ENCODE results near the gene VPS13D. TPM values are rescaled to one million over a fixed set of nuclear protein-coding genes. Genes with fewer than 3 reads are reported as not detected.

The VPS13D gene
- total RNA-seq, 1 donor: 37.5 TPM

DNA sequence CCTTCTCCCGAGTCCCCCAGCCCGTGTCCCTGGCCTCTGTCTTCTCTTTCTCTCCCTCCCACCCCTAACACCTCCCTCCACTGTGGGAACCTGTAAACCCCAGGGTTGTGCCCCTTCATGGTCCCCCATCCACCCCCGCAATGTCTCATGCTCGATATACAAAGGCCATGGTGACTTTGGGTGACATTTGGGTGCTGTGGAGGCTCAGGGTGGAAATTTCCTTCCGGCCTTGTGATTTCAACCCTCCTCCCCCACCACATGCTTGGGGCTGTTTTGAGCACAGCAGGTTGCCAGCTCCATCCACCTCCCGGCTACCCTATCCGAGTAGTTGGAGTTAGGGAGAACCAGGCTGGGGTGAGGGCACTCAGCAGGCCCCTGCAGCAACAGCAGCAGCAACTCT lies 25.7 kb upstream of the VPS13D start:
- TF ChIP-seq, protein P1, sequence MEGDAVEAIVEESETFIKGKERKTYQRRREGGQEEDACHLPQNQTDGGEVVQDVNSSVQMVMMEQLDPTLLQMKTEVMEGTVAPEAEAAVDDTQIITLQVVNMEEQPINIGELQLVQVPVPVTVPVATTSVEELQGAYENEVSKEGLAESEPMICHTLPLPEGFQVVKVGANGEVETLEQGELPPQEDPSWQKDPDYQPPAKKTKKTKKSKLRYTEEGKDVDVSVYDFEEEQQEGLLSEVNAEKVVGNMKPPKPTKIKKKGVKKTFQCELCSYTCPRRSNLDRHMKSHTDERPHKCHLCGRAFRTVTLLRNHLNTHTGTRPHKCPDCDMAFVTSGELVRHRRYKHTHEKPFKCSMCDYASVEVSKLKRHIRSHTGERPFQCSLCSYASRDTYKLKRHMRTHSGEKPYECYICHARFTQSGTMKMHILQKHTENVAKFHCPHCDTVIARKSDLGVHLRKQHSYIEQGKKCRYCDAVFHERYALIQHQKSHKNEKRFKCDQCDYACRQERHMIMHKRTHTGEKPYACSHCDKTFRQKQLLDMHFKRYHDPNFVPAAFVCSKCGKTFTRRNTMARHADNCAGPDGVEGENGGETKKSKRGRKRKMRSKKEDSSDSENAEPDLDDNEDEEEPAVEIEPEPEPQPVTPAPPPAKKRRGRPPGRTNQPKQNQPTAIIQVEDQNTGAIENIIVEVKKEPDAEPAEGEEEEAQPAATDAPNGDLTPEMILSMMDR (IDR thresholded peaks at IDR 0.05; ENCODE audit: insufficient read depth, low read length): no peak
- H3K4me3 ChIP-seq (ENCODE audit: low read depth, low read length): no peak overlapping the region
- DNase-seq (ENCODE audit: low read depth): no peak

DNA sequence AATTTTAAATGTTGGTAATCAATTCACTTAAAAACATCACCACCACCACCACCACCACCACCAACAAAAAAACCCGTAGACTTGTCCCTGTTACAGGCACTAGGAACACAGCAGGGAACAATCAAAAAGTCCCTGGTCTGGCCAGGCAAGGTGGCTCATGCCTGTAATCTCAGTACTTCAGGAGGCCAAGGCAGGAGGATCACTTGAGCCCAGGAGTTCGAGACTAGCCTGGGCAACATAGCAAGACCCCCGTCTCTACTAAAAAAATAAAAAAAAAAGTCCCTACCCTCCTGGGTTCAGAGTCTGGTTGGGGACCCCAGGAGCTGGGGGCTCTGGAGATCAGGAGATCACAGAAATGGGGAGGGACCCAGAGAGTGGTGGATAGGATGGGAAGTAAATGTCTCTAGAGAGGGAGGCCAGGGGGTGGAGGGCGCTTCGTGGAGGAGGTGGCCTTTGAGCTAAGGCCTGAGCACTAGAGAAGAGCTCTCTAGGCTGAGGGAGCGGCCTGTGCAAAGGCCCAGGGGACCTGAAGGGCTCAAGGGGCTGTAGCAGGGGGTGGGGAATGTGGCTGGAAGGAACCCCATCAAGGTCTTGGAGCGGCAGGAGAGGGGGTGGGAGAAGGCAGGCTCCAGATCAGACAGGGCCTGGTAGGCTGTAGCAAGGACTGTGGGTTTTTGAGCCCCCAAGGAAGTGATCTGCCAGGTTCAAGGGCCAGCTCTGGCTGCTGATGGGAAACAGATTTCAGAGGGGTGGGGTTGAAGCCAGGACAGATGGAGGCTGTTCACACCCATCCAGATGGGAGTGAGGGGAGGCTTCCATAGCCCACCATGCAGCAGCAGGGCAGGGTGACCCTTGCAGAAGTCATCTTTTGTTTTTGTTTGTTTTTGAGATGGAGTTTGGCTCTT lies 24.8 kb upstream of the VPS13D start:
- TF ChIP-seq, protein P1 (IDR thresholded peaks at IDR 0.05; ENCODE audit: insufficient read depth, low read length): no peak
- DNase-seq (ENCODE audit: low read depth): no peak

DNA sequence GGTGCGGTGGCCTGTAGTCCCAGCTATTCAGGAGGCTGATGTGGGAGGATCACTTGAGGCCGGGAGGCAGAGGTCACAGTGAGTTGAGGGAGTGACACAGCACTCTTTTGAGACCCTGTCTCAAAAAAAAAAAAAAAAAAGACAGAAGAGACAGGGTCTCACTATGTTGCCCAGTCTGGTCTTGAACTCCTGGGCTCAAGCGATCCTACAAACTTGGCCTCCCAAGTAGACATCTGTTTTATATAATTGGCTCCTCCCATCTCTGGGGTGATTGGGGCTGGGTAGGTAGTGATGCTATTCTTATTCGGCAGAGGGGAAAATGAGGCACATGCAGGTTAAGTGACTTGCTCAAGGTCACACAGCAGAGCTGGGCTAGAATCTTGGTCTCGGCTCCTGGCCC lies 23.6 kb upstream of the VPS13D start:
- no peak for DNase-seq (ENCODE audit: low read depth)
- no peak overlapping the region for H3K4me3 ChIP-seq (ENCODE audit: low read depth, low read length)
- TF ChIP-seq, protein P1 (IDR thresholded peaks at IDR 0.05; ENCODE audit: insufficient read depth, low read length): no peak

More for the DNA sequence above, 24.8 kb upstream of the VPS13D start:
- no peak overlapping the region for H3K4me3 ChIP-seq (ENCODE audit: low read depth, low read length)

DNA sequence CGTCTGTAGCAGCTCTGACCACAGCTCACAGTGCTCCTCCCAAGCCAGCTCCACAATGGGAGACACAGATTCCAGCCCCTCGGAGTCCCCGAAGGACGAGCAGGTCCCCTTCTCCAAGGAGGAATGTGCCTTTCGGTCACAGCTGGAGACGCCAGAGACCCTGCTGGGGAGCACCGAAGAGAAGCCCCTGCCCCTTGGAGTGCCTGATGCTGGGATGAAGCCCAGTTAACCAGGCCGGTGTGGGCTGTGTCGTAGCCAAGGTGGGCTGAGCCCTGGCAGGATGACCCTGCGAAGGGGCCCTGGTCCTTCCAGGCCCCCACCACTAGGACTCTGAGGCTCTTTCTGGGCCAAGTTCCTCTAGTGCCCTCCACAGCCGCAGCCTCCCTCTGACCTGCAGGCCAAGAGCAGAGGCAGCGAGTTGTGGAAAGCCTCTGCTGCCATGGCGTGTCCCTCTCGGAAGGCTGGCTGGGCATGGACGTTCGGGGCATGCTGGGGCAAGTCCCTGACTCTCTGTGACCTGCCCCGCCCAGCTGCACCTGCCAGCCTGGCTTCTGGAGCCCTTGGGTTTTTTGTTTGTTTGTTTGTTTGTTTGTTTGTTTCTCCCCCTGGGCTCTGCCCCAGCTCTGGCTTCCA lies 22.9 kb upstream of the VPS13D start:
- TF ChIP-seq, protein P1 (IDR thresholded peaks at IDR 0.05; ENCODE audit: insufficient read depth, low read length): no peak
- no peak overlapping the region for H3K4me3 ChIP-seq (ENCODE audit: low read depth, low read length)
- no peak for DNase-seq (ENCODE audit: low read depth)

DNA sequence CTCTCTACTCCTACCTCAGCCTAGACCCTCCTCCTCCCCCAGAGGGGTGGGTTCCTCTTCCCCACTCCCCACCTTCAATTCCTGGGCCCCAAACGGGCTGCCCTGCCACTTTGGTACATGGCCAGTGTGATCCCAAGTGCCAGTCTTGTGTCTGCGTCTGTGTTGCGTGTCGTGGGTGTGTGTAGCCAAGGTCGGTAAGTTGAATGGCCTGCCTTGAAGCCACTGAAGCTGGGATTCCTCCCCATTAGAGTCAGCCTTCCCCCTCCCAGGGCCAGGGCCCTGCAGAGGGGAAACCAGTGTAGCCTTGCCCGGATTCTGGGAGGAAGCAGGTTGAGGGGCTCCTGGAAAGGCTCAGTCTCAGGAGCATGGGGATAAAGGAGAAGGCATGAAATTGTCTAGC lies 21.6 kb upstream of the VPS13D start:
- no peak for DNase-seq (ENCODE audit: low read depth)
- TF ChIP-seq, protein P1 (IDR thresholded peaks at IDR 0.05; ENCODE audit: insufficient read depth, low read length): no peak
- H3K4me3 ChIP-seq (ENCODE audit: low read depth, low read length): no peak overlapping the region

DNA sequence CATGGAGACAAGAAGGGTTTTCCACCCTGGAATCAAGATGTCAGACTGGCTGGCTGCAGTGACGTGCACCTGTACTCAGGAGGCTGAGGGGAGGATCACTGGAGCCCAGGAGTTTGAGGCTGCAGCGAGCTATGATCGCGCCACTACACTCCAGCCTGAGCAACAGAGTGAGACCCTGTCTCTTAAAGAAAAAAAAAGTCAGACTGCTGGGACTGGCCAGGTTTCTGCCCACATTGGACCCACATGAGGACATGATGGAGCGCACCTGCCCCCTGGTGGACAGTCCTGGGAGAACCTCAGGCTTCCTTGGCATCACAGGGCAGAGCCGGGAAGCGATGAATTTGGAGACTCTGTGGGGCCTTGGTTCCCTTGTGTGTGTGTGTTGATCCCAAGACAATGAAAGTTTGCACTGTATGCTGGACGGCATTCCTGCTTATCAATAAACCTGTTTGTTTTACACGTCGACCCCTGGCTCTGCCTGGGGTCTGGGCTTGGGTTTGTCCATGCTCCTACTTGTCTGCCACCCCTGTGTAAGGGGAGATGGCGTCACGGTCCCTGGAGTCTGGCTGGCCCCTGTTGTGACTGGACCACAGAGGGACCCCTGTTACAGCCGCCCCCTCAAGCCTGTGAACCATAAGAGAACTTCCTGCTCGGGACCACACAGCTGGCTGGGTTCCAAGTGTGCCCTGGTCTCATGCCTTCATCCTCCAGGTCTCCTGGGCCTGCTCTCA lies 20.9 kb upstream of the VPS13D start:
- no peak overlapping the region for H3K4me3 ChIP-seq (ENCODE audit: low read depth, low read length)
- peak; percentile 84 for DNase-seq (ENCODE audit: low read depth)
- TF ChIP-seq, protein P1 (IDR thresholded peaks at IDR 0.05; ENCODE audit: insufficient read depth, low read length): peak; percentile 86
